K562 (cell line): Measurements from ENCODE around the gene TXNDC8. TPM values are rescaled to one million over a fixed set of nuclear protein-coding genes. Genes with fewer than 3 reads are reported as not detected.
A peak's percentile ranks its signal among the peaks of the same experiment; 100 is the strongest.

Source experiments
- BRCA1 ChIP-seq, 2 experiments: fragments of 450-650 bp in 1 of 2; sonication (generic) in 1 of 2; formaldehyde crosslinking in 1 of 2; IDR thresholded peaks; 2 replicates each; pipeline versions ENCODE4 v1.5.0 to v1.6.1; 2017 to 2020; ENCODE audit warnings: mild to moderate bottlenecking in 1 of 2, missing genetic modification reagents in 1 of 2
- DNMT1 ChIP-seq: fragments of 450-650 bp; IDR thresholded peaks from 2 replicates; pipeline ENCODE4 v1.6.1; 2016; ENCODE audit warnings: antibody characterized with exemption, mild to moderate bottlenecking
- HDAC6 ChIP-seq: IDR thresholded peaks from 2 replicates; pipeline ENCODE4 v1.6.1; 2012; ENCODE audit warnings: low read depth, mild to moderate bottlenecking, control low read depth, inconsistent platforms, low read length, moderate library complexity
- KAT7 ChIP-seq: sonication (generic); formaldehyde crosslinking; IDR thresholded peaks from 2 replicates; pipeline ENCODE4 v1.8.0; 2022; ENCODE audit warnings: missing genetic modification reagents, mild to moderate bottlenecking, borderline replicate concordance
- MAFG ChIP-seq: fragments of 450-650 bp; conservative IDR thresholded peaks from 2 replicates; pipeline ENCODE4 v1.6.1; 2016; ENCODE audit warnings: missing genetic modification characterization, missing compliant biosample characterization
- POLR2G ChIP-seq: fragments of 200-400 bp; formaldehyde crosslinking; IDR thresholded peaks from 2 replicates; pipeline ENCODE4 v1.6.1; 2017; ENCODE audit warnings: low read depth, mild to moderate bottlenecking, antibody characterized with exemption, low read length, moderate library complexity
- RUNX1 ChIP-seq: sonication (generic); IDR thresholded peaks from 2 replicates; pipeline ENCODE4 v1.6.1; 2016; ENCODE audit warnings: antibody characterized with exemption, low read depth
- SAFB ChIP-seq: fragments of 200-400 bp; formaldehyde crosslinking; IDR thresholded peaks from 2 replicates; pipeline ENCODE4 v1.6.1; 2017; ENCODE audit warnings: low read depth, low read length, borderline replicate concordance
- SMARCA4 ChIP-seq: fragments of 450-650 bp; IDR thresholded peaks from 2 replicates; pipeline ENCODE4 v1.6.1; 2016
- SMC3 ChIP-seq: conservative IDR thresholded peaks from 2 replicates; pipeline ENCODE4 v1.6.1; 2011; ENCODE audit warnings: low read depth, low read length, improper control_type of control experiment; ENCODE audit not compliant: insufficient read depth
- TFAM ChIP-seq: fragments of 250-450 bp; sonication (Bioruptor Pico); conservative IDR thresholded peaks from 2 replicates; pipeline ENCODE4 v1.5.0; 2021; ENCODE audit warnings: mild to moderate bottlenecking, moderate library complexity
- ZNF124 ChIP-seq: sonication (generic); formaldehyde crosslinking; IDR thresholded peaks from 2 replicates; pipeline ENCODE4 v1.8.1; 2022; ENCODE audit warnings: missing genetic modification reagents
- ZNF143 ChIP-seq: sonication (generic); formaldehyde crosslinking; IDR thresholded peaks from 2 replicates; pipeline ENCODE4 v1.9.0; 2022; ENCODE audit warnings: mild to moderate bottlenecking, missing genetic modification reagents
- ZNF184 ChIP-seq: sonication (generic); formaldehyde crosslinking; IDR thresholded peaks from 2 replicates; pipeline ENCODE4 v1.5.0; 2020; ENCODE audit warnings: missing genetic modification reagents
- ZNF224 ChIP-seq: sonication (generic); formaldehyde crosslinking; IDR thresholded peaks from 2 replicates; pipeline ENCODE4 v1.8.0; 2022; ENCODE audit warnings: mild to moderate bottlenecking, missing genetic modification reagents
- ZNF780A ChIP-seq: fragments of 250-450 bp; sonication (Bioruptor Pico); IDR thresholded peaks from 2 replicates; pipeline ENCODE4 v1.5.0; 2021; ENCODE audit warnings: mild to moderate bottlenecking
- ZZZ3 ChIP-seq: fragments of 450-650 bp; IDR thresholded peaks from 2 replicates; pipeline ENCODE4 v1.6.1; 2016; ENCODE audit warnings: antibody characterized with exemption, mild to moderate bottlenecking, moderate library complexity
- polyA plus RNA-seq, 8 experiments: library from polyadenylated mRNA; depleted of rRNA in 4 of 8; stranded (reverse) in 5 of 8; unstranded in 3 of 8; fragments of >200 nt; fragmentation: Nextera tagmentation in 2 of 8; fragmentation: Illumina TruSeq in 1 of 8; extraction: Ambion mirVana in 2 of 8; extraction: Trizol in 1 of 8; gene quantifications; 2 replicates each; pipeline versions ENCODE4 v1.2.1 to v1.2.3, GENCODE V29; 2011 to 2014; ENCODE audit warnings: inconsistent platforms in 1 of 8, missing spikeins in 1 of 8
- total RNA-seq, 7 experiments: library from RNA; depleted of rRNA in 6 of 7; stranded (reverse); fragments of >200 nt in 6 of 7; fragmentation: Illumina TruSeq in 2 of 7; extraction: Trizol in 2 of 7; gene quantifications; 2 replicates each; pipeline versions ENCODE4 v1.2.1 to v1.2.3, GENCODE V29; 2011 to 2021; ENCODE audit warnings: low replicate concordance in 1 of 7
- TF ChIP-seq, protein P1 (sequence below): sonication (generic); formaldehyde crosslinking; IDR thresholded peaks from 2 replicates; pipeline ENCODE4 v1.8.0; 2022; ENCODE audit warnings: mild to moderate bottlenecking, missing genetic modification reagents, borderline replicate concordance
- TF ChIP-seq, protein P2 (sequence below): fragments of 250-450 bp; sonication (Bioruptor Pico); IDR thresholded peaks from 2 replicates; pipeline ENCODE4 v1.8.0; 2022; ENCODE audit warnings: moderate library complexity, mild to moderate bottlenecking, inconsistent platforms
- TF ChIP-seq, protein P3 (sequence below): sonication (generic); formaldehyde crosslinking; IDR thresholded peaks from 2 replicates; pipeline ENCODE4 v1.8.0; 2022; ENCODE audit warnings: missing genetic modification reagents, mild to moderate bottlenecking, borderline replicate concordance
- TF ChIP-seq, protein P4 (sequence below): fragments of 200-400 bp; formaldehyde crosslinking; IDR thresholded peaks from 2 replicates; pipeline ENCODE4 v1.6.1; 2017; ENCODE audit warnings: mild to moderate bottlenecking, low read depth, low read length, moderate library complexity
- TF ChIP-seq, protein P5 (sequence below), 2 experiments: fragments of 450-650 bp; IDR thresholded peaks; 2 replicates each; pipeline ENCODE4 v1.6.1; 2016

TXNDC8 gene
- total and polyA plus RNA-seq, 9 of the 15 experiments (the other 6 are each of a cell fraction or from before 2014, with no cell fraction given): not detected

DNA sequence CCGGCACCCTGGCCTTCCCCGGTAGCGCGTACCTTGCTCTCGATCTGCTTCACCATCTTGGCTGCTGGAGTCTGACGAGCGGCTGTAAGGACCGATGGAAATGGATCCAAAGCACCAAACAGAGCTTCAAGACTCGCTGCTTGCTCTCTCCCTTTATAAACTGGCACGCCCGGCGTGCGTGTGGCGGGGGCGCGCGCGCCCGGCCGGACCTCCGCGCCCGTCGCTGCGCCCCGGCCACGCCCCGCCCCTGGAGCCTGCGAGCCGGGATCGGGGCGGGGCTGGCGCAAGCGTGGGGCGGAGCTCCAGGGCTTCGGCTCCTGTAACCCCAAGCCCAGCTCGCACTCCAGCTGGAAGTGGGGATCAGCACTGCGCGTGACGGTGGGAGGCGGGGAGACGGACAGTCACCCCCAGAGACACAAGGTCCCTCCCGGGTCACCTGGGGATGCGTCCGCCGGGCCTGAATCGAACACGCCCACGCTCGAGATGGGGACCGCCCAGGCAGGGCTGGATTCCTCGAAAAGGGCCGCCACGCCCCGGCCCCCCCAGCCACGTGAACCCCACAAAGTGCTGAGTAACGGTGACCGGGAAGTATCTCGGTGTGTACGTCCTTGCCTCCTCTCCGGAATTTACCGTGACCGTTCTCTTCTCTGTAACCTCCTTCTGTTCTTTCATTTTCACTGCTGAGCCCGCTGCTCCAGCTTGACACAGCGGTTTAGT, 81.1 kb downstream of the TXNDC8 start, which contains the start of gene TXN (continued):
- no peak for TF ChIP-seq ZNF124 (CRISPR knock-in tag)
- no peak for TF ChIP-seq TFAM (CRISPR knock-in tag)
- no peak for TF ChIP-seq ZNF143 (CRISPR knock-in tag)
- no peak for TF ChIP-seq ZNF780A (CRISPR knock-in tag)
- TF ChIP-seq MAFG (tag): peak; percentile 99
- TF ChIP-seq DNMT1: no peak
- TF ChIP-seq ZNF224 (CRISPR knock-in tag): no peak
- no peak for TF ChIP-seq KAT7 (CRISPR knock-in tag)
- no peak; the same call in 1 of the 2 replicates for TF ChIP-seq SAFB
- TF ChIP-seq, protein P1, sequence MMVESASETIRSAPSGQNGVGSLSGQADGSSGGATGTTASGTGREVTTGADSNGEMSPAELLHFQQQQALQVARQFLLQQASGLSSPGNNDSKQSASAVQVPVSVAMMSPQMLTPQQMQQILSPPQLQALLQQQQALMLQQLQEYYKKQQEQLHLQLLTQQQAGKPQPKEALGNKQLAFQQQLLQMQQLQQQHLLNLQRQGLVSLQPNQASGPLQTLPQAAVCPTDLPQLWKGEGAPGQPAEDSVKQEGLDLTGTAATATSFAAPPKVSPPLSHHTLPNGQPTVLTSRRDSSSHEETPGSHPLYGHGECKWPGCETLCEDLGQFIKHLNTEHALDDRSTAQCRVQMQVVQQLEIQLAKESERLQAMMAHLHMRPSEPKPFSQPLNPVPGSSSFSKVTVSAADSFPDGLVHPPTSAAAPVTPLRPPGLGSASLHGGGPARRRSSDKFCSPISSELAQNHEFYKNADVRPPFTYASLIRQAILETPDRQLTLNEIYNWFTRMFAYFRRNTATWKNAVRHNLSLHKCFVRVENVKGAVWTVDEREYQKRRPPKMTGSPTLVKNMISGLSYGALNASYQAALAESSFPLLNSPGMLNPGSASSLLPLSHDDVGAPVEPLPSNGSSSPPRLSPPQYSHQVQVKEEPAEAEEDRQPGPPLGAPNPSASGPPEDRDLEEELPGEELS (CRISPR knock-in tag): 0 out of 2 replicates have a peak, but pooled peaks have one; percentile 42
- TF ChIP-seq SMARCA4: peak; percentile 79
- TF ChIP-seq, protein P2, sequence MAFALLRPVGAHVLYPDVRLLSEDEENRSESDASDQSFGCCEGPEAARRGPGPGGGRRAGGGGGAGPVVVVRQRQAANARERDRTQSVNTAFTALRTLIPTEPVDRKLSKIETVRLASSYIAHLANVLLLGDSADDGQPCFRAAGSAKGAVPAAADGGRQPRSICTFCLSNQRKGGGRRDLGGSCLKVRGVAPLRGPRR (CRISPR knock-in tag): no peak
- TF ChIP-seq, protein P3, sequence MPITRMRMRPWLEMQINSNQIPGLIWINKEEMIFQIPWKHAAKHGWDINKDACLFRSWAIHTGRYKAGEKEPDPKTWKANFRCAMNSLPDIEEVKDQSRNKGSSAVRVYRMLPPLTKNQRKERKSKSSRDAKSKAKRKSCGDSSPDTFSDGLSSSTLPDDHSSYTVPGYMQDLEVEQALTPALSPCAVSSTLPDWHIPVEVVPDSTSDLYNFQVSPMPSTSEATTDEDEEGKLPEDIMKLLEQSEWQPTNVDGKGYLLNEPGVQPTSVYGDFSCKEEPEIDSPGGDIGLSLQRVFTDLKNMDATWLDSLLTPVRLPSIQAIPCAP: no peak
- TF ChIP-seq, protein P4, sequence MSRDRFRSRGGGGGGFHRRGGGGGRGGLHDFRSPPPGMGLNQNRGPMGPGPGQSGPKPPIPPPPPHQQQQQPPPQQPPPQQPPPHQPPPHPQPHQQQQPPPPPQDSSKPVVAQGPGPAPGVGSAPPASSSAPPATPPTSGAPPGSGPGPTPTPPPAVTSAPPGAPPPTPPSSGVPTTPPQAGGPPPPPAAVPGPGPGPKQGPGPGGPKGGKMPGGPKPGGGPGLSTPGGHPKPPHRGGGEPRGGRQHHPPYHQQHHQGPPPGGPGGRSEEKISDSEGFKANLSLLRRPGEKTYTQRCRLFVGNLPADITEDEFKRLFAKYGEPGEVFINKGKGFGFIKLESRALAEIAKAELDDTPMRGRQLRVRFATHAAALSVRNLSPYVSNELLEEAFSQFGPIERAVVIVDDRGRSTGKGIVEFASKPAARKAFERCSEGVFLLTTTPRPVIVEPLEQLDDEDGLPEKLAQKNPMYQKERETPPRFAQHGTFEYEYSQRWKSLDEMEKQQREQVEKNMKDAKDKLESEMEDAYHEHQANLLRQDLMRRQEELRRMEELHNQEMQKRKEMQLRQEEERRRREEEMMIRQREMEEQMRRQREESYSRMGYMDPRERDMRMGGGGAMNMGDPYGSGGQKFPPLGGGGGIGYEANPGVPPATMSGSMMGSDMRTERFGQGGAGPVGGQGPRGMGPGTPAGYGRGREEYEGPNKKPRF: no peak
- TF ChIP-seq SMC3: no peak
- no peak for TF ChIP-seq RUNX1
- TF ChIP-seq, protein P5, sequence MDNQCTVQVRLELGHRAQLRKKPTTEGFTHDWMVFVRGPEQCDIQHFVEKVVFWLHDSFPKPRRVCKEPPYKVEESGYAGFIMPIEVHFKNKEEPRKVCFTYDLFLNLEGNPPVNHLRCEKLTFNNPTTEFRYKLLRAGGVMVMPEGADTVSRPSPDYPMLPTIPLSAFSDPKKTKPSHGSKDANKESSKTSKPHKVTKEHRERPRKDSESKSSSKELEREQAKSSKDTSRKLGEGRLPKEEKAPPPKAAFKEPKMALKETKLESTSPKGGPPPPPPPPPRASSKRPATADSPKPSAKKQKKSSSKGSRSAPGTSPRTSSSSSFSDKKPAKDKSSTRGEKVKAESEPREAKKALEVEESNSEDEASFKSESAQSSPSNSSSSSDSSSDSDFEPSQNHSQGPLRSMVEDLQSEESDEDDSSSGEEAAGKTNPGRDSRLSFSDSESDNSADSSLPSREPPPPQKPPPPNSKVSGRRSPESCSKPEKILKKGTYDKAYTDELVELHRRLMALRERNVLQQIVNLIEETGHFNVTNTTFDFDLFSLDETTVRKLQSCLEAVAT (IDR thresholded peaks at IDR 0.05): 0 out of 4 replicates have a peak, but pooled peaks of 1 of the 2 experiments have one; percentile 27
- no peak for TF ChIP-seq ZZZ3
- 0 out of 2 replicates have a peak, but pooled peaks have one; percentile 25 for TF ChIP-seq HDAC6
- TF ChIP-seq BRCA1 (IDR thresholded peaks at IDR 0.05): no peak
- no peak for TF ChIP-seq BRCA1 (CRISPR knock-in tag; IDR thresholded peaks at IDR 0.05)
- TF ChIP-seq POLR2G: peak; percentile 89
- TF ChIP-seq ZNF184: no peak
